HL-60 (cell line): ENCODE measurements around the gene PLD6.

Source experiments
- DNase-seq, 2 experiments: peaks; one replicate each; pipeline ENCODE4 v3.0.0-alpha.2; 2010 to 2020; ENCODE audit warnings: low read depth in 1 of 2, low spot score in 1 of 2
- H3K27ac ChIP-seq: fragments of 250-450 bp; sonication (Bioruptor Pico); replicated peaks from 2 replicates; pipeline ENCODE4 v1.5.1; 2020; ENCODE audit warnings: mild to moderate bottlenecking, moderate library complexity
- H3K27me3 ChIP-seq: fragments of 250-450 bp; sonication (Bioruptor Pico); 2 replicates; pipeline ENCODE4 v1.5.1; 2021; ENCODE audit warnings: mild to moderate bottlenecking, moderate library complexity; ENCODE audit not compliant: insufficient read depth, poor library complexity, severe bottlenecking
- H3K4me3 ChIP-seq: replicated peaks from 2 replicates; pipeline ENCODE4 v1.5.1; 2011; ENCODE audit warnings: mild to moderate bottlenecking, control low read depth, low read length; ENCODE audit not compliant: insufficient read depth
- CTCF ChIP-seq: IDR thresholded peaks from one replicate; pipeline ENCODE4 v1.5.1; 2011; ENCODE audit warnings: low read length, control low read depth, inconsistent platforms; ENCODE audit not compliant: insufficient read depth
- GABPA ChIP-seq: IDR thresholded peaks from 2 replicates; pipeline ENCODE4 v1.6.1; 2012; ENCODE audit warnings: low read depth
- POLR2AphosphoS5 ChIP-seq: IDR thresholded peaks from 2 replicates; pipeline ENCODE4 v1.6.1; 2012; ENCODE audit warnings: low read depth
- REST ChIP-seq: IDR thresholded peaks from 2 replicates; pipeline ENCODE4 v1.6.1; 2012; ENCODE audit warnings: low read depth; ENCODE audit not compliant: insufficient replicate concordance
- SPI1 ChIP-seq: IDR thresholded peaks from 2 replicates; pipeline ENCODE4 v1.6.1; 2012; ENCODE audit warnings: low read depth, mild to moderate bottlenecking, borderline replicate concordance

Gene PLD6

GRCh38 chr17:17216776-17217175, 10.6 kb upstream of the PLD6 start:
- H3K27ac ChIP-seq, result no peak overlapping the region
- no peak for DNase-seq
- no peak overlapping the region for H3K4me3 ChIP-seq
- H3K27me3 ChIP-seq, result no peaks in the 10 kb centered on the region
- TF ChIP-seq GABPA (no peak), POLR2AphosphoS5 (no peak), REST (no peak), SPI1 (no peak)

GRCh38 chr17:17216236-17216635, 10.1 kb upstream of the PLD6 start:
- H3K4me3 ChIP-seq, result no peak overlapping the region
- no peaks in the 10 kb centered on the region for H3K27me3 ChIP-seq
- TF ChIP-seq POLR2AphosphoS5 (no peak), CTCF (no peak), SPI1 (no peak), REST (no peak), GABPA (no peak)
- H3K27ac ChIP-seq, result no peak overlapping the region
- DNase-seq, result no peak

- H3K27me3 ChIP-seq, result no peaks in the 10 kb centered on the region
- TF ChIP-seq GABPA (no peak), POLR2AphosphoS5 (no peak), SPI1 (no peak), CTCF (no peak), REST (no peak)
- H3K4me3 ChIP-seq, result no peak overlapping the region
- DNase-seq, result no peak
- H3K27ac ChIP-seq, result no peak overlapping the region
Observed at GRCh38 chr17:17215575-17215974, 9.4 kb upstream of the PLD6 start.
